Esophagus squamous epithelium (tissue), 5 donors: ENCODE data around the gene EGF. TPM values are rescaled to one million over a fixed set of nuclear protein-coding genes. Genes with fewer than 3 reads are reported as not detected.
A peak's percentile ranks its signal among the peaks of the same experiment; 100 is the strongest.

ENCODE experiments used
- DNase-seq: peaks from one replicate; lab custom pipeline; 2025; lab: John Stamatoyannopoulos, UW
- H3K27ac ChIP-seq, 4 donors: fragments of 200-600 bp; sonication (generic); one replicate each; pipeline ENCODE4 v1.5.1; 2016 to 2019; ENCODE audit warnings: mild to moderate bottlenecking in 1 of 4
- H3K27me3 ChIP-seq, 4 donors: fragments of 200-600 bp; sonication (generic); 1 replicate in 3 of 4; 2 replicates in 1 of 4; pipeline versions ENCODE4 v1.5.1 to v1.6.0; 2017 to 2021; ENCODE audit warnings: antibody characterized with exemption in 1 of 4
- H3K36me3 ChIP-seq, 3 donors: fragments of 200-600 bp; sonication (generic); one replicate each; pipeline ENCODE4 v1.5.1; 2016 to 2019
- H3K4me1 ChIP-seq, 3 donors: fragments of 200-600 bp; sonication (generic); one replicate each; pipeline ENCODE4 v1.5.1; 2017 to 2019
- H3K4me3 ChIP-seq, 4 donors: fragments of 200-600 bp; sonication (generic); 1 replicate in 3 of 4; 2 replicates in 1 of 4; pipeline ENCODE4 v1.5.1; 2016 to 2019; ENCODE audit warnings: mild to moderate bottlenecking in 2 of 4, moderate library complexity in 1 of 4
- H3K9me3 ChIP-seq, 3 donors: fragments of 200-600 bp; sonication (generic); one replicate each; pipeline ENCODE4 v1.5.1; 2016 to 2019
- CTCF ChIP-seq, 6 experiments: fragments of 450-650 bp in 4 of 6; fragments of 200-600 bp in 2 of 6; sonication (generic) in 2 of 6; IDR thresholded peaks; one replicate each; pipeline ENCODE4 v1.5.1; 2016 to 2019; ENCODE audit warnings: antibody characterized with exemption in 6 of 6, mild to moderate bottlenecking in 4 of 6, moderate library complexity in 4 of 6
- POLR2A ChIP-seq, 4 donors: fragments of 450-650 bp; IDR thresholded peaks; one replicate each; pipeline ENCODE4 v1.6.1; 2017; ENCODE audit warnings: antibody characterized with exemption in 4 of 4, mild to moderate bottlenecking in 4 of 4, moderate library complexity in 3 of 4
- WGBS, 2 donors: methylation state at CpG; one replicate each; pipeline ENCODE4 v1.1.5; 2018; 5-methylcytosine and 5-hydroxymethylcytosine counted together
- intact Hi-C: fragments of 100-400 bp; cut with DNase I; formaldehyde crosslinking; loops from one replicate; pipeline ENCODE4 v1.15.0; 2022
- total RNA-seq, 4 donors: library from RNA; depleted of rRNA; stranded (reverse); fragments of >200 nt; gene quantifications; one replicate each; pipeline ENCODE4 v1.1.0, GENCODE V29; 2016
- donor health status: DM: yes; HTN: yes; CAD: no.

Gene EGF
- total RNA-seq = under 1 TPM; 0.19 to 0.70 (median 0.47) TPM

GRCh38 chr4:109912706-109913595 is at the start of gene EGF:
TSS of gene EGF (plus strand) at chr4:109912883. CDS start at chr4:109913336, 453 bp downstream.
- intact Hi-C loops = no loop called here
- Histone ChIP-seq H3K4me3 (no peak within 1 kb of the TSS), H3K9me3 (no peaks in the 10 kb centered on the region), H3K27me3 (no peaks in the 10 kb centered on the region), H3K36me3 (no peaks in the 10 kb centered on the region), H3K4me1 (peaks cover 0 to 13% (median 0%) of the 10 kb centered on the region in 3 donors), H3K27ac (peak within 1 kb of the TSS in 1 of 4 donors; percentile 28)
- no peak for DNase-seq
- WGBS, 2 donors = 54 to 57% methylated on average over 9 of the region's 9 CpGs
- TF ChIP-seq CTCF (IDR thresholded peaks at IDR 0.05) (no peak), POLR2A (IDR thresholded peaks at IDR 0.05) (no peak)

- no peaks in the 10 kb centered on the region for H3K36me3 ChIP-seq
- H3K4me1 ChIP-seq = peaks cover 0 to 9% (median 0%) of the 10 kb centered on the region in 3 donors
- no peaks in the 10 kb centered on the region for H3K27me3 ChIP-seq
- intact Hi-C loops = no loop called here
- H3K4me3 ChIP-seq = no peak overlapping the region
- DNase-seq = no peak
- no peak for TF ChIP-seq CTCF (IDR thresholded peaks at IDR 0.05)
- H3K9me3 ChIP-seq = no peaks in the 10 kb centered on the region
- no peak overlapping the region for H3K27ac ChIP-seq
Observed at GRCh38 chr4:109864134-109864533, 48.5 kb upstream of the EGF start.

- H3K27me3 ChIP-seq = no peaks in the 10 kb centered on the region
Observed at GRCh38 chr4:109870061-109870460, 42.6 kb upstream of the EGF start.

GRCh38 chr4:109872065-109872464 is 40.6 kb upstream of the EGF start:
- WGBS, 2 donors = 90 to 96% methylated on average over 2 of the region's 2 CpGs
- DNase-seq = no peak
- intact Hi-C loops = no loop called here
- no peak overlapping the region for H3K27ac ChIP-seq
- no peaks in the 10 kb centered on the region for H3K27me3 ChIP-seq
- TF ChIP-seq CTCF (IDR thresholded peaks at IDR 0.05) (no peak), POLR2A (IDR thresholded peaks at IDR 0.05) (no peak)
- H3K4me1 ChIP-seq = peaks cover 0 to 11% (median 0%) of the 10 kb centered on the region in 3 donors
- H3K36me3 ChIP-seq = peaks cover 0 to 11% (median 0%) of the 10 kb centered on the region in 3 donors
- H3K4me3 ChIP-seq = no peak overlapping the region
- no peaks in the 10 kb centered on the region for H3K9me3 ChIP-seq

More at GRCh38 chr4:109870061-109870460, 42.6 kb upstream of the EGF start:
- H3K27ac ChIP-seq = no peak overlapping the region
- WGBS, 2 donors = 89 to 94% methylated on average over 4 to 5 of the region's 5 CpGs
- no peaks in the 10 kb centered on the region for H3K9me3 ChIP-seq
- H3K4me1 ChIP-seq = peaks cover 0 to 11% (median 0%) of the 10 kb centered on the region in 3 donors
- no peak for TF ChIP-seq CTCF (IDR thresholded peaks at IDR 0.05)
- TF ChIP-seq POLR2A (IDR thresholded peaks at IDR 0.05) = no peak
- no peak for DNase-seq
- H3K4me3 ChIP-seq = no peak overlapping the region
- intact Hi-C loops = no loop called here
- peaks cover 0 to 11% (median 0%) of the 10 kb centered on the region in 3 donors for H3K36me3 ChIP-seq

- DNase-seq = no peak
- Histone ChIP-seq H3K9me3 (no peaks in the 10 kb centered on the region), H3K27ac (no peak overlapping the region), H3K4me3 (no peak overlapping the region), H3K36me3 (peaks cover 0 to 11% (median 0%) of the 10 kb centered on the region in 3 donors), H3K4me1 (peaks cover 0 to 11% (median 0%) of the 10 kb centered on the region in 3 donors), H3K27me3 (no peaks in the 10 kb centered on the region)
- intact Hi-C loops = no loop called here
- TF ChIP-seq POLR2A (IDR thresholded peaks at IDR 0.05) = no peak
- no peak for TF ChIP-seq CTCF (IDR thresholded peaks at IDR 0.05)
- WGBS, 2 donors = 92 to 97% methylated on average over 6 of the region's 6 CpGs
Observed at GRCh38 chr4:109872950-109873656, 39.6 kb upstream of the EGF start.
